Measurements from ENCODE around the gene CFAP73.
"Not testable (repeated sequence)": the region's sequence is repeated elsewhere in the genome, so short reads cannot be mapped to it uniquely, and the experiment has no call there.

The CFAP73 gene

DNA sequence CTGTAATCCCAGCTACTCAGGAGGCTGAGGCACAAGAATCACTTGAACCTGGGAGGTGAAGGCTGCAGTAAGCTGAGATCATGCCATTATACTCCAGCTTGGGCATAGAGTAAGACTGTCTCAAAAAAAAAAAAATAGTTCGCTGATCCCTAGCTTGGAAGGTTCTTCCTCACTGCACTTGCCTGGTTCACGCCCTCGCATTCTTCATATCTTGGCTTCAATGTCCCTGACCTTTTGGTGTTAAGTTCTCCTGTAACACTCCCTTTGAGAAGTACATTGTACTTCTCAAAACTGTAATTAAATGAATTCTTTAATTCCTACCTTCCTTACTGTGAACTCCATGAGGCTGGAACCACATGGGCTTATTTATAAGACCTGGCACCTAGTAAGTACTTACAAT lies 55.3 kb downstream of the CFAP73 start:
- no peak overlapping the region for H3K4me3 ChIP-seq (ENCODE audit: low read depth, low read length)
- H3K4me2 ChIP-seq (ENCODE audit: low read length), result no peak overlapping the region
- H2AFZ ChIP-seq, result no peak overlapping the region
- TF ChIP-seq, protein P1, sequence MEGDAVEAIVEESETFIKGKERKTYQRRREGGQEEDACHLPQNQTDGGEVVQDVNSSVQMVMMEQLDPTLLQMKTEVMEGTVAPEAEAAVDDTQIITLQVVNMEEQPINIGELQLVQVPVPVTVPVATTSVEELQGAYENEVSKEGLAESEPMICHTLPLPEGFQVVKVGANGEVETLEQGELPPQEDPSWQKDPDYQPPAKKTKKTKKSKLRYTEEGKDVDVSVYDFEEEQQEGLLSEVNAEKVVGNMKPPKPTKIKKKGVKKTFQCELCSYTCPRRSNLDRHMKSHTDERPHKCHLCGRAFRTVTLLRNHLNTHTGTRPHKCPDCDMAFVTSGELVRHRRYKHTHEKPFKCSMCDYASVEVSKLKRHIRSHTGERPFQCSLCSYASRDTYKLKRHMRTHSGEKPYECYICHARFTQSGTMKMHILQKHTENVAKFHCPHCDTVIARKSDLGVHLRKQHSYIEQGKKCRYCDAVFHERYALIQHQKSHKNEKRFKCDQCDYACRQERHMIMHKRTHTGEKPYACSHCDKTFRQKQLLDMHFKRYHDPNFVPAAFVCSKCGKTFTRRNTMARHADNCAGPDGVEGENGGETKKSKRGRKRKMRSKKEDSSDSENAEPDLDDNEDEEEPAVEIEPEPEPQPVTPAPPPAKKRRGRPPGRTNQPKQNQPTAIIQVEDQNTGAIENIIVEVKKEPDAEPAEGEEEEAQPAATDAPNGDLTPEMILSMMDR (IDR thresholded peaks at IDR 0.05), result no peak
- no peaks in the 10 kb centered on the region for H3K79me2 ChIP-seq
- no peak overlapping the region for H3K9ac ChIP-seq
- no peaks in the 10 kb centered on the region for H3K9me3 ChIP-seq (ENCODE audit: control insufficient read depth, low read length)
- H3K27ac ChIP-seq, result peak overlapping the region; percentile 11
- no peaks in the 10 kb centered on the region for H3K36me3 ChIP-seq (ENCODE audit: control insufficient read depth, insufficient read depth, low read length)
- H3K4me1 ChIP-seq, result peaks cover 9% of the 10 kb centered on the region
- no peaks in the 10 kb centered on the region for H3K27me3 ChIP-seq (ENCODE audit: control insufficient read depth, insufficient read depth, low read length)

DNA sequence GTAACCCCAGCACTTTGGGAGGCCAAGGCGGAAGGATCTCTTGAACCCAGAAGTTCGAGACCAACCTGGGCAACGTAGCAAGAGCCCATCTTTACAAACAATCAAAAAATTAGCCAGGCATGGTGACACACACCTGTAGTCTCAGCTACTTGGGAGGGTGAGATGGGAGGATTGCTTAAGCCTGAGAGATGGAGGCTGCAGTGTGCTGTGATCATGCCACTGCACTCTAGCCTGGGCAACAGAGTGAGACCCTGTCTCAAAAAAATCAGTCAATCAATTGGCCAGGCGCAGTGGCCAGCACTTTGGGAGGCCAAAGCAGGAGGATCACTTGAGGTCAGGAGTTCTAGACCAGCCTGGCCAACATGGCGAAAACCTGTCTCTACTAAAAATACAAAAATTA lies 57.3 kb downstream of the CFAP73 start:
- H3K27me3 ChIP-seq (ENCODE audit: control insufficient read depth, insufficient read depth, low read length); H3K4me2 ChIP-seq (ENCODE audit: low read length); H3K4me3 ChIP-seq (ENCODE audit: low read depth, low read length); H3K79me2 ChIP-seq; H3K9me3 ChIP-seq (ENCODE audit: control insufficient read depth, low read length); H3K36me3 ChIP-seq (ENCODE audit: control insufficient read depth, insufficient read depth, low read length); H3K27ac ChIP-seq; H3K9ac ChIP-seq; H2AFZ ChIP-seq: not testable (repeated sequence)
- peaks cover 11% of the 10 kb centered on the region for H3K4me1 ChIP-seq

DNA sequence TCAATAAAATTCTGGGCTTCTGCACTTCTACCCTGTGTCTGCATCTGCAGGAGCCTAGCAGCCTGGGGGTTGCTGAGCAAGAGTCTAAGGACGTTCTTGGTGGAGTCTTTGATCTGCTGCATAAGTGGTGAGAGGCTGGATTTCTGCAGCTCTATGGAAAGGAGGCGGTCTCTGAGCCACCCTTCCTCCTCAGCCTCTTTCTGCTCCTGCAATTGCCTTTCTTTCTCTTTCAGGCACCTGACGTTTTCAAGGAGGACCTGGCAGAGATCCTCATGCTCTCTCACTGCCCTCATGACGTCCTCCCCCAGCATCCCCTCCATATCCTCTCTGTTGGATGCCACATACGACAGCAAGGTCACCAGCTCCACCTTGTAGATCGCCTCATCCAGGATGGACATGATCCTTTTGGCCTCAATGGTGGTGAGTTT lies 58.1 kb downstream of the CFAP73 start:
- Histone ChIP-seq H3K9me3 (ENCODE audit: control insufficient read depth, low read length) (no peaks in the 10 kb centered on the region), H2AFZ (no peak overlapping the region), H3K4me3 (ENCODE audit: low read depth, low read length) (no peak overlapping the region), H3K4me1 (peaks cover 11% of the 10 kb centered on the region), H3K9ac (no peak overlapping the region), H3K27ac (no peak overlapping the region), H3K36me3 (ENCODE audit: control insufficient read depth, insufficient read depth, low read length) (no peaks in the 10 kb centered on the region), H3K4me2 (ENCODE audit: low read length) (no peak overlapping the region), H3K27me3 (ENCODE audit: control insufficient read depth, insufficient read depth, low read length) (no peaks in the 10 kb centered on the region), H3K79me2 (no peaks in the 10 kb centered on the region)
- TF ChIP-seq, protein P1 (IDR thresholded peaks at IDR 0.05), result no peak

DNA sequence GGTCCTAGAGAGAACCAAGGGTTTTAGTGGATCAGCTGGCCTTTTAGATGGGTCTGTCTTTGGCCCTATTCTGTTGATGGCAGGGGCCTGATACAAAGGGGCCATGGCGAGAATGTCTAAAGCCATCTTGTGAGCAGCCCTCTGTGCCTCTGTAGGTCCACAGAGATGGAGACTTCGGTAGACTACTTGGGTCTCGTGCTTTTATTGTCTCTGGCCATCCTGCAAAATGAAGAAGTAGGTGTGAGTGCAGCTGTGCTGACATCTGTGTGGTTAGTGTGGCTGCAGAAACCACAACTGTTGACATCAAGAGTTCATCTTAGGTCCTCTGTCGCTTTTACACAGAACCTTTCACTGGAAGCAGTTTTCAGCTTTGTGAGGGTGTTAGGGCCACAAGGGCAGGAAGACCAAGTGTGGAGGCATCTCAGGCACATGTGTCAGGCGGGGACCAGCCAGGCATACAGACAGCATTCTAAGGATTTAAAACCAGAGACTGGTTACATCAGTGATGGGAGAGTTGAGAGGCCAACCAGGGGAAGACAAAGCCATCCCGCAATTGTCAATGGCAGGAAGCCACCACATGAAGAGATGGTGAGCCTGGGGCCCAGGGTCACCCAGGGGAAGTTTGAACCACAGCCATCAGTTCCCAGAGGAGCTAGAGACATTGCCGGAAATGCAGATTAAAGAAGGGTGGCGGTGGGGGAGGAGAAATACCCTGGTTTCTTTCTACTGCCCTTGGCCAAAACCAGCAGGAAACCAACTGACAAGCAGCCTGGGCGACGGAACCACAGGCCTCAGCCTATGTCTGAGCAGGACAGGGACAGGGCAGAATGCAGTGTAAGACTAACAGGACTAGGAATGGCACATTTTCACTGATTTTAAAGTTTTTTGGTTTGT lies 58.8 kb downstream of the CFAP73 start:
- no peak overlapping the region for H3K9ac ChIP-seq
- H3K27ac ChIP-seq, result no peak overlapping the region
- H3K79me2 ChIP-seq, result no peaks in the 10 kb centered on the region
- no peak overlapping the region for H3K4me2 ChIP-seq (ENCODE audit: low read length)
- H3K4me3 ChIP-seq (ENCODE audit: low read depth, low read length), result no peak overlapping the region
- TF ChIP-seq, protein P1 (IDR thresholded peaks at IDR 0.05), result no peak
- no peaks in the 10 kb centered on the region for H3K27me3 ChIP-seq (ENCODE audit: control insufficient read depth, insufficient read depth, low read length)
- H3K9me3 ChIP-seq (ENCODE audit: control insufficient read depth, low read length), result no peaks in the 10 kb centered on the region
- H3K36me3 ChIP-seq (ENCODE audit: control insufficient read depth, insufficient read depth, low read length), result no peaks in the 10 kb centered on the region
- H3K4me1 ChIP-seq, result peaks cover 11% of the 10 kb centered on the region
- H2AFZ ChIP-seq, result no peak overlapping the region

All from parathyroid adenoma (tissue), 2 donors.